GM18511 (cell line): ENCODE data around the gene ILKAP.

Source experiments
- ATAC-seq: cut with Tn5 transposase; IDR thresholded peaks from one replicate; pipeline ENCODE4 v1.9.1; 2021; ENCODE audit warnings: mild to moderate bottlenecking, moderate library complexity; ENCODE audit not compliant: unreplicated experiment

Gene ILKAP

GRCh38 chr2:238138331-238139195, 64.9 kb downstream of the ILKAP start, which contains the start of gene KLHL30:
Gene KLHL30, plus strand, starts transcription at chr2:238138668. Its CDS starts 2,087 bp downstream, at chr2:238140755.
- no peak for ATAC-seq

- no peak for ATAC-seq
Observed at GRCh38 chr2:238137885-238138284, 65.6 kb downstream of the ILKAP start.

DNA sequence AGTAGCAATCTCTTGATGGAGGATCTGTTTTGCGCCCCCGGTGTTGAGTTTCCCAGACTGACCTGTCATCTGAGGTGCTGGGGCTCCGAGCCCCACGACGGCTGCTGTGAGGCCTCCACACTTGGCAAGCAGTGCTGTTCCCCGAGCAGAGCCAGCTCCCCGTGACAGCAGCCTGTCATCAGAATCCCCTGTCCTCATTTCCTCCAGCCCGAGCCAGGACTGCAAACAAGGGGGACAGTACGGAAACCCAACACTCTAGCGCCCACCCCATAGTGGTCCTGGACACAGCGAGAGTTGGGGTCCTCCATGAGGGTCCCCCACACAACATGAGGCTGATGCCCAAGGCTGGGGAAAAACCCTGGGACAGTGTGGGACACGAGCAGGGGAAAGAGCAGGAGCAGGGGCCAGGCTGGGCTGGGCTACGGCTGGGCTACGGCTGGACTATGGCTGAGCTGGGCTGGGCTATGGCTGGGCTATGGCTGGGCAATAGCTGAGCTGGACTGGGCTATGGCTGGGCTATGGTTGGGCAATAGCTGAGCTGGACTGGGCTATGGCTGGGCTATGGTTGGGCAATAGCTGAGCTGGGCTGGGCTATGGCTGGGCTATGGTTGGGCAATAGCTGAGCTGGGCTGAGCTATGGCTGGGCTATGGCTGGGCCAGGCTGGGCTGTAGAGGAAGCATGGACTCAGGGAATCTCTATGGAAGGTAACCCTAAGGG, 66.5 kb downstream of the ILKAP start:
- no peak for ATAC-seq

DNA sequence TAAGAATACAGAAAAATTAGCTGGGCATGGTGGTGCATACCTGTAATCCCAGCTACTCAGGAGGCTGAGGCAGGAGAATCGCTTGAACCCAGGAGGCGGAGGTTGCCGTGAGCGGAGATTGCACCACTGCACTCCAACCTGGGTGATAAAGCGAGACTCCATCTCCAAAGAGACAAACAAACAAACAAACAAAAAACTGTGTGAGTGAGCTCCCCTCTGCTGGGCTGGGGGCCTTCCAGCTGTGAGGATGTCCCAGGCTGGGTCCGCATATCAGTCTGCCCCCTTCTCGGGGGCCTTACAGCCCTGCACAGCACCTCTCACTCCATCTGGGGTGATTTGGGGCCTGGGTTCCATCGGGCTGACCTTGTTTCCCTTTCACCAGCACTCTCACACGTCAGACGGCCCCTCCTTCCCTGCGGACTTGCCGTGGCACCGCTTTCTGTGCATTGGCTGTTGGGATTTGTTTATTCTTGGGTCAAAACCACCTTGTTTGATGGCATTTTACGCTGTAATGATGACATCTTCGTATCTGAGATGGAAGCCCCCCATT, 67.8 kb downstream of the ILKAP start:
- ATAC-seq, result no peak

- no peak for ATAC-seq
Observed at GRCh38 chr2:238134393-238134785, 69.1 kb downstream of the ILKAP start.

GRCh38 chr2:238133499-238134392, 69.7 kb downstream of the ILKAP start:
- no peak for ATAC-seq

GRCh38 chr2:238132463-238133450, 70.7 kb downstream of the ILKAP start:
- no peak for ATAC-seq

DNA sequence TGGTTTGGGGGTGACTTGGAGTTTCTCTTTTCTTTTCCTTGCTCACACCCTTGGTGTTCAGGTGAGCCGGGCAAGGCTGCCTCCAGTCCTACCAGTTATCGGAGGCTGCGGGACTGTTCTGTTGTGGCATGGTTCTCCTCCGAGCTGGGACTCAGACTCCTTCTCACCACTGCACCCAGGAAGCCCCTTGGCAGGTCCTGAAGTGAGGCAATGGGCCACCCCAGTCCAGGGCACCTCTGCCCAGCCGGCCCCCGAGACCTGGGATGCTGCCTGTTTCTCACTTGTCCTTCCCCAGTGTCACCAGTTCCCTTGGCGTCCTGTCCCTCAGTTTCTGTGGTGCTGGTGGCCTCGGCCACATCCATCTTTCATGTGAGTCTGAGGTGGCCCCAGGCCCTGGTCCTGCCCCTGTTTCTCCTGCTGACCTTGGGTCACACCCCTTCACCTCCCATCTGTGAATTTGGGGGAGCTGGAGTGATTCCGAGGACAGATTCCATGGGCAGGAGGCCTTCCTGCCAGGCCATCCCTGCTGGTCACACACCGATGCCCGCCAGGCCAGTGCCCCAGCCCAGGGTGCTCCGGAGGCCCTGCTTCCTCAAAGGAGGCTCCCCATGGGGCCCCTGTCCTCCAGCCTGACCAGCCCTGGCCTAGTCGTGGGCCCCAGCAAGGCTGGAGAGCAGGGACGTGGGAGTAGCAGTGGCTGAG, 71.6 kb downstream of the ILKAP start:
- no peak for ATAC-seq

GRCh38 chr2:238130696-238131628, 72.5 kb downstream of the ILKAP start:
- ATAC-seq, result no peak

- ATAC-seq, result no peak
Observed at GRCh38 chr2:238130111-238130695, 73.3 kb downstream of the ILKAP start.

DNA sequence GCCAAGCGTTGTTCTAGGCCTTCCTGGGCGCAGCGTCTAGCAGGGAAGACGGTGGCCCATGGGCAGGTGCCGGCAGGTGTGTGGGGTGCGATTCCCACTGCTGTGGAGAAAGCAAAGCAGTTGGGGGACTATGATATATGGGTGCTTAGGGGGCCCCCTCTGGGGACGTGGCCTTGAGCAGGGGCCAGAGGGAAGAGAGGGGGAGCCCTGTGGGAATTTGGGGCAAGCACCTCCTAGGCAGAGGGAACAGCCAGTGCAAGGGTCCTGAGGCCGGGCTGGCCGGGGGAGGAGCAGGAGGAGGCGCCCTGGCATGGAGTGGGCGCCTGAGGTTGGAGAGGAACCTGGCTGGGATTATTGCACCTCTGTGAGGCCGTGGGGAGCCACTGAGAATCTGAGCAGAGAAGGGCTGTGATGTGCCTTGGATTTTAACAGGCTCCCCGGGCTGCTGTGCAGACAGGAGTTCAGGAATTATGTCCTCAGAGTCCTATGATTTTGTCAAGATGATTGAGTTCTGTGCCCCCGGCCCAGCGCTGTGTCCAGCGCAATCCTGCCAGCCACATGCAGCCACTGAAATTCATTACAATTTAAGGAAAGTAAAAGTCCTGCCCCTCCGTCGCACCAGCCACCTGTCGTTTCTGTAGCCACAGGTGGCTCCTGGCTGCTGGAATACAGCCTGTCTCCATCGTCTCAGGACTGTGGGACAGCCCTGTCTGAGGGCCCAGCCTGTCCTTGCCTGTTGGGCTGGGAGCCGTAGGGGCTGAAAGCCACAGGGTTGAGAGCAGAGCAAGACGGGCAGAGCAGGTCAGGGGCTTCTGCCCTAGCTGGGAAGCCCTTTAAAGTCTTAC, 74.1 kb downstream of the ILKAP start:
- no peak for ATAC-seq

DNA sequence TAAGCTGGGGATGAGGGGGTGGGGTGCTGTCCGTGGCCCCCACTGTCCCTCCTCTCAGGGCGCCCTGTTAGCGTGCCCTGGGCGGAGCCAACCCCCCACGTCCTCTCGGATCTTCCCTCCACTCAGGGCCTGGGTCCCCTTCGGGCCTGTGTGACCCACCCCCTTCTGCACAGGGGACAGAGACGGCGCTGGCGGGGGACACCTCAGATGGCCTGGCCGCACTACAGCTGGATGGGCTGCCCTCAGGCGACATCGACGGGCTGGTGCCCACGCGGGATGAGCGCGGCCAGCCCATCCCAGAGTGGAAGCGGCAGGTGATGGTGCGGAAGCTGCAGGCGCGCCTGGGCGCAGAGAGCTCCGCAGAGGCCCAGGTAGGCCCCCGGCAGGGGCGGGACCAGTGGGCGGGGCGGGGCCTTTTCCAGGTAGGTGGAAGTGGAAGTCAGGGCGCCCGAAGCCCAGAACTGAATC, 74.9 kb downstream of the ILKAP start:
- no peak for ATAC-seq

DNA sequence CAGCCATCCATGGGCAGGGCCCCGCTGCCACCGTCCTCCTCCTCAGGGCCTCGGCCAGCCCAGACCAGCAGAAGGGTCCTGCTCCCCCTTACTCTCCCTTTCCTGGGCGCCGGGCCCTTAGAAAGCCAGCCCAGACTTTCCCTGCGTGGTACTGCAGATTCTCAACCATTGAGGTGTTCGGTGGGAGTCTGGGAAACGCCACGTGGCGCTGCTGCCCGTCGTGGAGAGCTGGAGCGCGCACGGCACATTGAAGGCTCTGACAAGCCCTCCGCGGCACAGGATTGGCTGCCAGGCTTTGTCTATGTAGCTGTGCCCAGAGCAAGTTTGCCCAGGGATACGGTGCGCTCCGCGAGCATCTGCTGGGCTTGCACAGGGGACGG, 75.4 kb downstream of the ILKAP start:
- ATAC-seq, result no peak

DNA sequence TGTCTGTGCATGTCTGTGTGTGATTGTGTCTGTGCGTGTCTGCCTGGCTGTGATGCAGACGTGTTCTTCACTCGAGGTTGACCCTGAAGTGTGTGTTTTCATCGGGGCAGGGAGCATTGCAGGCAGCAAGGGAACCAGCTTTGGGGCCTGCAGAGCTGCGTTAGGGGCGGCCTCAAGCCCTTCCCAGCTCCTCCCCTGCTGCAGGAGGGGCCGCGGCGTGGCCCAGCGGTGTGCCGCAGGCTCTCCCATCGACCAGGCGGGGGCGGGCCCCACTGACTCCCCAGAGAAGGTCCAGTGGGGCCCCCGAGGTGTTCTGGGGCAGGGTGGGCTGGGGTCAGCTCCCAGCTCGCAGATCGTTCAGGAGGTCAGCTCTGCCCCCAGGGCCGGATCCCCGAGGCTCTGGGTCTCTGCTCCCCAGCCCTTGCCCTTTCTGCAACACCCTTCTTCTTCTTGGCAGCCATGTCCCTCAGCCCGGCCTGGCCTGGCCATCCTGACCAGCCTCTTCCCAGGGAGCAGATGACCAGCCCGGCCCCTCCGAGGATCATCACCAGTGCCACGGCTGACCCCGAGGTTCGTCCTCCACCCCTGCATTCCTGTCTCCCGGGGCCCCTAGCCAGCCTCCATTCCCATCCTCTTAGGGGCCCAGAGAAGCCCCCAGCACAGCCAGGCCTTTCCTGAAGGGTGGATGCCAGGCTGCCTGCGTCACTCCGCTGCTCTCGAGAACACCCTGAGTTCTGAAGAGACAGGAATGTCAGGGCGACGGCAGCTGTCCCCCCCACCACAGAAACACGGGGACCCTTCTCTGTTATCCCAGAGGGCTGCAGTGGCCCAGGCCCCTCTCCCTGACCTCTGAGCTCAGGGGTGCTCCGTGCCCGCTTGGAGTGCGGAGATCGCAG, 76.1 kb downstream of the ILKAP start:
- ATAC-seq, result peak; percentile 82

DNA sequence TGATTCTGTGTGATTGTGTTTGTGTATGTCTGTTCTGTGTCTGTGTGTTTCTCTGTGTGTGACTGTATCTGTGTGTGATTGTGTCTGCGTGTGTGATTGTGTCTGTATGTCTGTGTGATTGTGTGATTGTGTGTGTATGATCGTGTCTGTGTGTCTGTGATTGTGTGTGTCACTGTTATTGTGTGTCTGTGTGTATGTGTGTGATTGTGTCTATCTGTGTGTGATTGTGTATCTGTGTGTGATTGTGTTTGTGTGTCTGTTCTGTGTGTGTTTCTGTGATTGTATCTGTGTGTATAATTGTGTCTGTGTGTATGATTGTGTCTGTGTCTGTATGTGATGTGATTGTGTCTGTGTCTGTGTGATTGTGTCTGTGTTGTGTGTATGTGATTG, 76.7 kb downstream of the ILKAP start:
- ATAC-seq, result no peak

- no peak for ATAC-seq
Observed at GRCh38 chr2:238126338-238126737, 77.2 kb downstream of the ILKAP start.
